Measurements from ENCODE around the gene PKHD1.

The PKHD1 gene

GRCh38 chr6:52108128-52108527, 20.7 kb upstream of the PKHD1 start:
- DNase-seq, result no peak

- DNase-seq, result no peak
Measured at GRCh38 chr6:52106994-52107393, 19.6 kb upstream of the PKHD1 start.

- DNase-seq, result no peak
Measured at GRCh38 chr6:52104979-52105378, 17.6 kb upstream of the PKHD1 start.

- DNase-seq, result peak in 9 of 56 donors; percentile 0 to 29 (median 4)
Measured at GRCh38 chr6:52103623-52104022, 16.2 kb upstream of the PKHD1 start.

- DNase-seq, result no peak
Measured at GRCh38 chr6:52102405-52102804, 15.0 kb upstream of the PKHD1 start.

GRCh38 chr6:52098721-52099120, 11.3 kb upstream of the PKHD1 start:
- DNase-seq, result no peak

GRCh38 chr6:52089758-52090348, 2.4 kb upstream of the PKHD1 start:
- no peak for DNase-seq

- no peak for DNase-seq
Measured at GRCh38 chr6:52086741-52087140, 672 bp downstream of the PKHD1 start.

GRCh38 chr6:52081237-52081636, 6.2 kb downstream of the PKHD1 start:
- DNase-seq, result no peak

- no peak for DNase-seq
Measured at GRCh38 chr6:52077961-52078625, 9.3 kb downstream of the PKHD1 start.

GRCh38 chr6:52077180-52077884, 10.1 kb downstream of the PKHD1 start:
- no peak for DNase-seq

- no peak for DNase-seq
Measured at GRCh38 chr6:52076791-52077179, 10.6 kb downstream of the PKHD1 start.

GRCh38 chr6:52074716-52075115, 12.7 kb downstream of the PKHD1 start:
- no peak for DNase-seq

GRCh38 chr6:52074155-52074554, 13.3 kb downstream of the PKHD1 start:
- no peak for DNase-seq

- no peak for DNase-seq
Measured at GRCh38 chr6:52065621-52066020, 21.8 kb downstream of the PKHD1 start.

- DNase-seq, result peak in 20 of 56 donors; percentile 1 to 30 (median 4)
Measured at GRCh38 chr6:52063584-52064344, 23.6 kb downstream of the PKHD1 start.

- DNase-seq, result no peak
Measured at GRCh38 chr6:52061481-52061880, 25.9 kb downstream of the PKHD1 start.

- no peak for DNase-seq
Measured at GRCh38 chr6:52059821-52060220, 27.6 kb downstream of the PKHD1 start.

- no peak for DNase-seq
Measured at GRCh38 chr6:52055451-52055850, 32.0 kb downstream of the PKHD1 start.

GRCh38 chr6:52053038-52053695, 34.2 kb downstream of the PKHD1 start:
- no peak for DNase-seq

- DNase-seq, result no peak
Measured at GRCh38 chr6:52050051-52050405, 37.4 kb downstream of the PKHD1 start.

Data from amygdala (tissue), 56 donors.